Ascending aorta (tissue), 2 donors: ENCODE results near the gene TOR1AIP2. TPM values are rescaled to one million over a fixed set of nuclear protein-coding genes. Genes with fewer than 3 reads are reported as not detected.

Experiments
- DNase-seq, 2 donors: peaks; one replicate each; pipeline ENCODE4 v3.0.0-alpha.2; 2019; ENCODE audit warnings: low spot score in 2 of 2
- H3K27ac ChIP-seq, 2 donors: fragments of 200-600 bp; sonication (generic); one replicate each; pipeline ENCODE4 v1.5.1; 2016 to 2017; ENCODE audit warnings: mild to moderate bottlenecking in 1 of 2
- H3K27me3 ChIP-seq: fragments of 200-600 bp; sonication (generic); one replicate; pipeline ENCODE4 v1.5.1; 2017
- H3K36me3 ChIP-seq, 2 donors: fragments of 200-600 bp; sonication (generic); one replicate each; pipeline ENCODE4 v1.5.1; 2016
- H3K4me1 ChIP-seq, 2 donors: fragments of 200-600 bp; sonication (generic); one replicate each; pipeline ENCODE4 v1.5.1; 2016 to 2017; ENCODE audit warnings: mild to moderate bottlenecking in 1 of 2
- H3K4me3 ChIP-seq, 2 donors: fragments of 200-600 bp; sonication (generic); one replicate each; pipeline ENCODE4 v1.5.1; 2016 to 2017; ENCODE audit warnings: mild to moderate bottlenecking in 1 of 2
- H3K9me3 ChIP-seq, 2 donors: fragments of 200-600 bp; sonication (generic); one replicate each; pipeline ENCODE4 v1.5.1; 2016
- CTCF ChIP-seq, 3 experiments: fragments of 200-600 bp in 2 of 3; fragments of 450-650 bp in 1 of 3; sonication (generic) in 2 of 3; IDR thresholded peaks; one replicate each; pipeline ENCODE4 v1.5.1; 2016 to 2019; ENCODE audit warnings: antibody characterized with exemption in 3 of 3, mild to moderate bottlenecking in 1 of 3, moderate library complexity in 1 of 3
- intact Hi-C: fragments of 100-400 bp; cut with DNase I; formaldehyde crosslinking; loops from one replicate; pipeline ENCODE4 v1.15.1; 2023
- total RNA-seq: library from RNA; depleted of rRNA; stranded (reverse); fragments of >200 nt; gene quantifications from one replicate; pipeline ENCODE4 v1.1.0, GENCODE V29; 2016

The TOR1AIP2 gene
- total RNA-seq, 1 donor from 2014 or later: 12.2 TPM

- DNase-seq: no peak
- Histone ChIP-seq H3K27ac (no peak overlapping the region), H3K9me3 (no peaks in the 10 kb centered on the region), H3K4me1 (no peaks in the 10 kb centered on the region), H3K36me3 (peaks cover 59 to 64% of the 10 kb centered on the region in 2 donors), H3K4me3 (no peak overlapping the region), H3K27me3 (no peaks in the 10 kb centered on the region)
- intact Hi-C loops: loop anchor here (10.0 kb wide), 1 partner anchor 94 kb away; no protein-coding TSS in a partner anchor
- no peak for TF ChIP-seq CTCF (IDR thresholded peaks at IDR 0.05)
Observed at GRCh38 chr1:179910934-179911333, 33.3 kb upstream of the TOR1AIP2 start.

GRCh38 chr1:179889589-179889988, 12.0 kb upstream of the TOR1AIP2 start:
- no peak for DNase-seq
- Histone ChIP-seq H3K36me3 (peaks cover 54 to 66% of the 10 kb centered on the region in 2 donors), H3K4me1 (peaks cover 0 to 18% of the 10 kb centered on the region in 2 donors), H3K27ac (no peak overlapping the region), H3K27me3 (no peaks in the 10 kb centered on the region), H3K4me3 (no peak overlapping the region), H3K9me3 (no peaks in the 10 kb centered on the region)
- intact Hi-C loops: loop anchor here (10.0 kb wide), 3 partner anchors 135 to 805 kb away; partner anchors contain the start of genes SOAT1 and TOR3A
- no peak for TF ChIP-seq CTCF (IDR thresholded peaks at IDR 0.05)

GRCh38 chr1:179888071-179888470, 10.5 kb upstream of the TOR1AIP2 start:
- no peak for DNase-seq
- Histone ChIP-seq H3K27me3 (no peaks in the 10 kb centered on the region), H3K4me3 (peak overlapping the region in 1 of 2 donors; percentile 20), H3K36me3 (peaks cover 44 to 63% of the 10 kb centered on the region in 2 donors), H3K27ac (no peak overlapping the region), H3K4me1 (peaks cover 4 to 23% of the 10 kb centered on the region in 2 donors), H3K9me3 (no peaks in the 10 kb centered on the region)
- TF ChIP-seq CTCF (IDR thresholded peaks at IDR 0.05): no peak
- intact Hi-C loops: loop anchor here (10.0 kb wide), 3 partner anchors 137 to 803 kb away; partner anchors contain the start of genes SOAT1 and TOR3A

- no peak for DNase-seq
- peaks cover 4 to 26% of the 10 kb centered on the region in 2 donors for H3K4me1 ChIP-seq
- peak overlapping the region in 1 of 2 donors; percentile 97 for H3K27ac ChIP-seq
- H3K27me3 ChIP-seq: no peaks in the 10 kb centered on the region
- no peak for TF ChIP-seq CTCF (IDR thresholded peaks at IDR 0.05)
- no peaks in the 10 kb centered on the region for H3K9me3 ChIP-seq
- peaks cover 13 to 28% of the 10 kb centered on the region in 2 donors for H3K36me3 ChIP-seq
- intact Hi-C loops: loop anchor here (2.0 to 10.0 kb wide), 4 partner anchors 141 to 799 kb away; partner anchors contain the start of genes QSOX1, SOAT1 and TOR3A
- H3K4me3 ChIP-seq: peak overlapping the region; percentile 83 to 93
Observed at GRCh38 chr1:179883745-179884138, 6.1 kb upstream of the TOR1AIP2 start.

GRCh38 chr1:179883040-179883744, 5.6 kb upstream of the TOR1AIP2 start:
- Histone ChIP-seq H3K27ac (peak overlapping the region; percentile 97 to 100), H3K4me1 (peaks cover 4 to 26% of the 10 kb centered on the region in 2 donors), H3K36me3 (peaks cover 12 to 28% of the 10 kb centered on the region in 2 donors), H3K9me3 (no peaks in the 10 kb centered on the region), H3K27me3 (no peaks in the 10 kb centered on the region), H3K4me3 (peak overlapping the region; percentile 83 to 93)
- intact Hi-C loops: loop anchor here (2.0 to 10.0 kb wide), 4 partner anchors 142 to 798 kb away; partner anchors contain the start of genes QSOX1, SOAT1 and TOR3A
- TF ChIP-seq CTCF (IDR thresholded peaks at IDR 0.05): no peak
- no peak for DNase-seq
